LNCaP clone FGC (cell line): ENCODE data around the gene MAP6.
A peak's percentile ranks its signal among the peaks of the same experiment; 100 is the strongest.

Experiments used
- DNase-seq: peaks from one replicate; pipeline ENCODE4 v3.0.0-alpha.2; 2011; ENCODE audit warnings: low read depth
- H3K4me3 ChIP-seq: 2 replicates; pipeline ENCODE4 v1.5.1; 2011; ENCODE audit warnings: mild to moderate bottlenecking, low read depth, low read length, control low read depth
- TF ChIP-seq, protein P1 (sequence below): IDR thresholded peaks from 2 replicates; pipeline ENCODE4 v1.5.1; 2012; ENCODE audit warnings: mild to moderate bottlenecking; ENCODE audit not compliant: control insufficient read depth, insufficient read depth; ENCODE audit errors: extremely low read depth

Gene MAP6

GRCh38 chr11:75549370-75549958 is 119.4 kb downstream of the MAP6 start:
- no peak for DNase-seq
- H3K4me3 ChIP-seq: no peak overlapping the region
- TF ChIP-seq, protein P1, sequence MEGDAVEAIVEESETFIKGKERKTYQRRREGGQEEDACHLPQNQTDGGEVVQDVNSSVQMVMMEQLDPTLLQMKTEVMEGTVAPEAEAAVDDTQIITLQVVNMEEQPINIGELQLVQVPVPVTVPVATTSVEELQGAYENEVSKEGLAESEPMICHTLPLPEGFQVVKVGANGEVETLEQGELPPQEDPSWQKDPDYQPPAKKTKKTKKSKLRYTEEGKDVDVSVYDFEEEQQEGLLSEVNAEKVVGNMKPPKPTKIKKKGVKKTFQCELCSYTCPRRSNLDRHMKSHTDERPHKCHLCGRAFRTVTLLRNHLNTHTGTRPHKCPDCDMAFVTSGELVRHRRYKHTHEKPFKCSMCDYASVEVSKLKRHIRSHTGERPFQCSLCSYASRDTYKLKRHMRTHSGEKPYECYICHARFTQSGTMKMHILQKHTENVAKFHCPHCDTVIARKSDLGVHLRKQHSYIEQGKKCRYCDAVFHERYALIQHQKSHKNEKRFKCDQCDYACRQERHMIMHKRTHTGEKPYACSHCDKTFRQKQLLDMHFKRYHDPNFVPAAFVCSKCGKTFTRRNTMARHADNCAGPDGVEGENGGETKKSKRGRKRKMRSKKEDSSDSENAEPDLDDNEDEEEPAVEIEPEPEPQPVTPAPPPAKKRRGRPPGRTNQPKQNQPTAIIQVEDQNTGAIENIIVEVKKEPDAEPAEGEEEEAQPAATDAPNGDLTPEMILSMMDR: no peak

GRCh38 chr11:75548595-75549272 is 120.1 kb downstream of the MAP6 start:
- DNase-seq: no peak
- H3K4me3 ChIP-seq: no peak overlapping the region
- TF ChIP-seq, protein P1: no peak

DNA sequence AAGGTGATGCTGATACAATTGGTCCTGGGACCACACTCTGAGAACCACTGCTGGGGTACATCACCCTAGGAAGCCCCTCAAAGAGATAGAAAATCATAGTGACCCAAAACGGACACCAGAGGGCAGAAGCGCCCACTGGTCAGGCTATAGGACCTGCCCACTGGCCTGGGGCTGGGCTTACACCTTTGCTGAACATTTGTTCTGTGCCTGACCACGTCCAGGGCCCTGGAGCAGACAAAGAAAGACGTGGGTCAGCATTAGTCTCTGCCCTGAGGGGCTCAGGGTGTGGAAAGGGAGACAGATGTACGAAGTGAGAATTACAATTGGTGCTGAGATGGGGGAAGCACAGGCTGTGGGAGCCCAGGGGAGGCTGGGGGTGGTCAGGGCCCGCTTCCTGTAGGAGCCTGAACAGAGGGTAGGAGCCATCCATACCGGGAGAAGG is 121.2 kb downstream of the MAP6 start:
- no peak overlapping the region for H3K4me3 ChIP-seq
- TF ChIP-seq, protein P1: peak; percentile 74
- peak; percentile 6 for DNase-seq

- TF ChIP-seq, protein P1: no peak
- no peak overlapping the region for H3K4me3 ChIP-seq
Observed at GRCh38 chr11:75547177-75547576, 121.7 kb downstream of the MAP6 start.

GRCh38 chr11:75543806-75544205 is 125.0 kb downstream of the MAP6 start:
- TF ChIP-seq, protein P1: no peak
- H3K4me3 ChIP-seq: no peak overlapping the region
- no peak for DNase-seq

More at GRCh38 chr11:75547177-75547576, 121.7 kb downstream of the MAP6 start:
- DNase-seq: no peak

GRCh38 chr11:75542088-75542438 is 126.8 kb downstream of the MAP6 start:
- no peak overlapping the region for H3K4me3 ChIP-seq
- no peak for DNase-seq
- TF ChIP-seq, protein P1: no peak
